Panc1 (cell line): ENCODE measurements around the gene CDK4. TPM values are rescaled to one million over a fixed set of nuclear protein-coding genes. Genes with fewer than 3 reads are reported as not detected.

Experiments used
- ATAC-seq: fragments of 200-7000 bp; cut with Tn5 transposase; 2 replicates; pipeline ENCODE4 v1.9.1; 2020; ENCODE audit warnings: mild to moderate bottlenecking, moderate library complexity
- BruUV-seq: library from RNA; stranded (reverse); fragments of 400-500 nt; replicated peaks from 2 replicates; lab custom pipeline; 2021; lab: Mats Ljungman, UMichigan
- CTCF ChIA-PET: fragments of 300-600 bp; sonication (Branson Sonifier 250); formaldehyde crosslinking; loops from one replicate; lab custom pipeline; 2022; ENCODE audit warnings: antibody characterized with exemption; lab: Charles Lee
- POLR2A ChIA-PET: fragments of 300-600 bp; sonication (Branson Sonifier 250); formaldehyde crosslinking; loops from one replicate; lab custom pipeline; 2022; ENCODE audit warnings: antibody characterized with exemption; lab: Charles Lee
- DNase-seq: peaks from one replicate; pipeline ENCODE4 v3.0.0-alpha.2; 2010; ENCODE audit warnings: low read depth, low spot score
- H3K27ac ChIP-seq: 2 replicates; pipeline ENCODE4 v1.5.1; 2011; ENCODE audit warnings: mild to moderate bottlenecking, low read length, inconsistent platforms
- H3K27me3 ChIP-seq: fragments of 200-500 bp; sonication (Bioruptor generic); 2 replicates; pipeline ENCODE4 v1.6.0; 2014; ENCODE audit warnings: low read length, inconsistent platforms; ENCODE audit not compliant: control insufficient read depth, insufficient read depth
- H3K36me3 ChIP-seq: fragments of 200-500 bp; sonication (Bioruptor generic); 2 replicates; pipeline ENCODE4 v1.5.1; 2014; ENCODE audit warnings: inconsistent platforms, mild to moderate bottlenecking, low read length, moderate library complexity; ENCODE audit not compliant: control insufficient read depth, insufficient read depth
- H3K4me1 ChIP-seq: 2 replicates; pipeline ENCODE4 v1.5.1; 2011; ENCODE audit warnings: inconsistent platforms, mild to moderate bottlenecking, low read length, moderate library complexity; ENCODE audit not compliant: control insufficient read depth, insufficient read depth
- H3K4me3 ChIP-seq, 2 experiments: 2 replicates each; pipeline ENCODE4 v1.5.1; 2011 to 2012; ENCODE audit warnings: low read depth in 2 of 2, low read length in 2 of 2, mild to moderate bottlenecking in 2 of 2, inconsistent platforms in 1 of 2, moderate library complexity in 1 of 2
- H3K9me3 ChIP-seq: fragments of 200-500 bp; sonication (Bioruptor generic); 2 replicates; pipeline ENCODE4 v1.5.1; 2014; ENCODE audit warnings: low read depth, mild to moderate bottlenecking, inconsistent platforms, low read length, moderate library complexity; ENCODE audit not compliant: control insufficient read depth, insufficient read depth
- CTCF ChIP-seq: fragments of 450-650 bp; IDR thresholded peaks from 2 replicates; pipeline ENCODE4 v1.5.1; 2017; ENCODE audit warnings: mild to moderate bottlenecking
- POLR2AphosphoS5 ChIP-seq: IDR thresholded peaks from 2 replicates; pipeline ENCODE4 v1.6.1; 2012; ENCODE audit warnings: mild to moderate bottlenecking, low read depth, low read length, moderate library complexity
- REST ChIP-seq, 2 experiments: IDR thresholded peaks; 2 replicates each; pipeline ENCODE4 v1.6.1; 2011 to 2012; ENCODE audit warnings: low read depth in 2 of 2, control low read depth in 1 of 2, low read length in 1 of 2, mild to moderate bottlenecking in 1 of 2, moderate library complexity in 1 of 2; ENCODE audit not compliant: insufficient read depth in 1 of 2
- SIN3A ChIP-seq: IDR thresholded peaks from 2 replicates; pipeline ENCODE4 v1.6.1; 2012; ENCODE audit warnings: low read depth, mild to moderate bottlenecking, low read length, moderate library complexity, borderline replicate concordance; ENCODE audit not compliant: insufficient read depth
- TCF7L2 ChIP-seq: IDR thresholded peaks from 2 replicates; pipeline ENCODE4 v1.6.1; 2011; ENCODE audit warnings: mild to moderate bottlenecking, low read depth, low read length, inconsistent platforms
- in situ Hi-C: cut with HindIII; loops from 2 replicates; pipeline ENCODE4 v1.10.0; 2016; ENCODE audit warnings: low sequenced_read_pairs, low pct_unique_long_range_greater_than_20kb
- intact Hi-C: fragments of 100-400 bp; cut with micrococcal nuclease; formaldehyde crosslinking; loops from one replicate; pipeline ENCODE4 v1.10.0; 2022; ENCODE audit not compliant: unreplicated experiment
- total RNA-seq: library from RNA; stranded (reverse); gene quantifications from one replicate; pipeline ENCODE4 v1.2.1, GENCODE V29; 2021; ENCODE audit not compliant: unreplicated experiment

Gene CDK4
- total RNA-seq, 1 experiment from 2014 or later: 201 TPM

GRCh38 chr12:57758552-57759359 lies 6.6 kb upstream of the CDK4 start:
- in situ Hi-C loops: no loop called here
- Histone ChIP-seq H3K27me3 (peaks cover 9% of the 10 kb centered on the region), H3K27ac (no peak overlapping the region), H3K4me1 (no peaks in the 10 kb centered on the region; the same call in 1 of the 2 replicates), H3K4me3 (no peak overlapping the region), H3K9me3 (no peaks in the 10 kb centered on the region), H3K36me3 (no peaks in the 10 kb centered on the region; the same call in 1 of the 2 replicates)
- no peak for ATAC-seq
- intact Hi-C loops: no loop called here
- DNase-seq: no peak
- ChIA-PET CTCF (interaction anchor here (0.5 kb wide), 1 partner anchor 185 kb away, joined by 3 read pairs; no protein-coding TSS in a partner anchor), POLR2A (no interaction called here)
- BruUV-seq: no TSS peak
- no peak for TF ChIP-seq POLR2AphosphoS5
- TF ChIP-seq CTCF: no peak
- no peak for TF ChIP-seq TCF7L2
- no peak for TF ChIP-seq SIN3A
- no peak for TF ChIP-seq REST (IDR thresholded peaks at IDR 0.05; ENCODE audit: insufficient read depth in 1 of 2, low read depth in 2 of 2, low read length in 1 of 2)

- peaks cover 9% of the 10 kb centered on the region for H3K27me3 ChIP-seq
- intact Hi-C loops: no loop called here
- ChIA-PET CTCF (no interaction called here), POLR2A (no interaction called here)
- TF ChIP-seq TCF7L2 (no peak), REST (IDR thresholded peaks at IDR 0.05; ENCODE audit: insufficient read depth in 1 of 2, low read depth in 2 of 2, low read length in 1 of 2) (no peak), CTCF (no peak), SIN3A (no peak), POLR2AphosphoS5 (no peak)
- no TSS peak for BruUV-seq
- no peak overlapping the region for H3K27ac ChIP-seq
- DNase-seq (no peak), ATAC-seq (no peak)
- no peaks in the 10 kb centered on the region; the same call in 1 of the 2 replicates for H3K36me3 ChIP-seq
- in situ Hi-C loops: no loop called here
- peaks cover 5% of the 10 kb centered on the region; the same call in 1 of the 2 replicates for H3K4me1 ChIP-seq
- H3K4me3 ChIP-seq: no peak overlapping the region
- no peaks in the 10 kb centered on the region for H3K9me3 ChIP-seq
Measured at GRCh38 chr12:57757771-57758170, 5.7 kb upstream of the CDK4 start.
